Lung microvascular endothelial cell (primary cell): Measurements from ENCODE around the gene CCDC74A. TPM values are rescaled to one million over a fixed set of nuclear protein-coding genes. Genes with fewer than 3 reads are reported as not detected.

Source experiments
- DNase-seq, 2 donors: peaks; one replicate each; pipeline versions ENCODE4 v3.0.0 to v3.0.0-alpha.2; 2010; ENCODE audit warnings: low read depth in 2 of 2
- total RNA-seq: library from RNA; depleted of rRNA; stranded (reverse); fragments of >200 nt; gene quantifications from 2 replicates; pipeline ENCODE4 v1.2.1, GENCODE V29; 2014

Gene CCDC74A
- total RNA-seq, 1 donor from 2014 or later = 5.6 TPM

- DNase-seq = no peak
These were observed 29.3 kb downstream of the CCDC74A start for GRCh38 chr2:131556998-131557397.

GRCh38 chr2:131557558-131558321 lies 30.1 kb downstream of the CCDC74A start:
- DNase-seq = no peak

GRCh38 chr2:131566371-131566770 lies 38.7 kb downstream of the CCDC74A start:
- DNase-seq = no peak

- peak in 1 of 2 donors; percentile 62 for DNase-seq
These were observed 40.2 kb downstream of the CCDC74A start for GRCh38 chr2:131567891-131568290.

- DNase-seq = peak in 1 of 2 donors; percentile 95
These were observed 40.7 kb downstream of the CCDC74A start for GRCh38 chr2:131568401-131568800.

GRCh38 chr2:131572175-131572574 lies 44.5 kb downstream of the CCDC74A start:
- DNase-seq = peak in 1 of 2 donors; percentile 15

- no peak for DNase-seq
These were observed 50.1 kb downstream of the CCDC74A start for GRCh38 chr2:131577812-131578211.

GRCh38 chr2:131580187-131580586 lies 52.5 kb downstream of the CCDC74A start:
- no peak for DNase-seq

Other genes starting within 250 kb of the CCDC74A start
- not detected in 2 replicates for gene RAB6D, start 163.7 kb upstream of the CCDC74A start, total RNA-seq
- not detected in 2 replicates for gene TUBA3D, start 51.8 kb upstream of the CCDC74A start, total RNA-seq
- 116 and 156 TPM in 2 replicates for gene MZT2A, start 35.5 kb upstream of the CCDC74A start, total RNA-seq